MCF 10A (cell line): ENCODE measurements around the gene TNFSF12. TPM values are rescaled to one million over a fixed set of nuclear protein-coding genes. Genes with fewer than 3 reads are reported as not detected.

Experiments used
- BruUV-seq: library from RNA; stranded (reverse); fragments of 400-500 nt; replicated peaks from 2 replicates; lab custom pipeline; 2021; lab: Mats Ljungman, UMichigan
- CTCF ChIA-PET: fragments of 300-600 bp; sonication (Branson Sonifier 250); formaldehyde crosslinking; extraction: SDS; loops from one replicate; lab custom pipeline; 2021; ENCODE audit warnings: antibody characterized with exemption, inconsistent platforms; lab: Yijun Ruan, JAX
- POLR2A ChIA-PET: fragments of 300-600, 350-650 bp; sonication (Branson Sonifier 250); formaldehyde crosslinking; extraction: SDS; loops from one replicate; lab custom pipeline; 2020; ENCODE audit warnings: antibody characterized with exemption, inconsistent platforms; lab: Yijun Ruan, JAX
- DNase-seq: peaks from one replicate; pipeline ENCODE4 v3.0.0-alpha.2; 2018; ENCODE audit not compliant: unreplicated experiment
- H3K27ac Mint-ChIP-seq: one replicate; pipeline ENCODE4 v1.8.0; 2022; ENCODE audit warnings: mild to moderate bottlenecking, low read depth, mixed read lengths; ENCODE audit not compliant: unreplicated experiment
- H3K27me3 Mint-ChIP-seq: one replicate; pipeline ENCODE4 v1.8.0; 2022; ENCODE audit warnings: mixed read lengths; ENCODE audit not compliant: insufficient read depth, unreplicated experiment
- H3K36me3 Mint-ChIP-seq: one replicate; pipeline ENCODE4 v1.8.0; 2022; ENCODE audit warnings: mild to moderate bottlenecking, moderate library complexity, mixed read lengths; ENCODE audit not compliant: insufficient read depth, unreplicated experiment
- H3K4me1 Mint-ChIP-seq: one replicate; pipeline ENCODE4 v1.8.0; 2022; ENCODE audit warnings: mixed read lengths; ENCODE audit not compliant: insufficient read depth, unreplicated experiment
- H3K4me3 Mint-ChIP-seq: one replicate; pipeline ENCODE4 v1.8.0; 2022; ENCODE audit warnings: mild to moderate bottlenecking, moderate library complexity, mixed read lengths; ENCODE audit not compliant: unreplicated experiment
- H3K9me3 Mint-ChIP-seq: one replicate; pipeline ENCODE4 v1.8.0; 2022; ENCODE audit warnings: mixed read lengths; ENCODE audit not compliant: unreplicated experiment
- CTCF ChIP-seq: fragments of 200-600 bp; IDR thresholded peaks from one replicate; pipeline ENCODE4 v1.8.0; 2022; ENCODE audit warnings: antibody characterized with exemption, mild to moderate bottlenecking; ENCODE audit not compliant: unreplicated experiment
- intact Hi-C: fragments of 100-400 bp; cut with micrococcal nuclease; formaldehyde crosslinking; loops from 2 replicates; pipeline ENCODE4 v1.14.1; 2022
- total RNA-seq: library from RNA; stranded (reverse); gene quantifications from 2 replicates; pipeline ENCODE4 v1.2.3, GENCODE V29; 2022

The TNFSF12 gene
- total RNA-seq, 1 experiment from 2014 or later, result 3.9 TPM

GRCh38 chr17:7574176-7574953, 25.5 kb downstream of the TNFSF12 start:
- CTCF ChIA-PET, result interaction anchor here (0.6 to 4.1 kb wide), 8 partner anchors 10 to 138 kb away, joined by 3 to 20 read pairs (median 6); partner anchors contain the start of genes MPDU1, SOX15 and TP53
- peaks cover 24% of the 10 kb centered on the region for H3K4me1 Mint-ChIP-seq
- DNase-seq, result no peak
- peaks cover 90% of the 10 kb centered on the region for H3K36me3 Mint-ChIP-seq
- BruUV-seq, result TSS peak; percentile 9
- TF ChIP-seq CTCF, result no peak
- peak overlapping the region; percentile 90 for H3K4me3 Mint-ChIP-seq
- H3K9me3 Mint-ChIP-seq, result no peaks in the 10 kb centered on the region
- POLR2A ChIA-PET, result interaction anchor here (0.6 to 13.7 kb wide), 17 partner anchors 14 to 650 kb away, joined by 3 to 294 read pairs (median 4); partner anchors contain the start of genes FXR2, GPS2, MPDU1 and POLR2A
- H3K27me3 Mint-ChIP-seq, result no peaks in the 10 kb centered on the region
- H3K27ac Mint-ChIP-seq, result no peak overlapping the region
- intact Hi-C loops, result loop anchor here (5.0 kb wide), 1 partner anchor 113 kb away; the partner anchor contains the start of genes TP53 and WRAP53

- no TSS peak for BruUV-seq
- no peak for DNase-seq
- CTCF ChIA-PET, result interaction anchor here (0.6 to 6.4 kb wide), 7 partner anchors 9 to 365 kb away, joined by 3 to 59 read pairs (median 7); partner anchors contain the start of genes MPDU1, SOX15 and TP53
- intact Hi-C loops, result no loop called here
- Mint-ChIP-seq H3K4me1 (peaks cover 34% of the 10 kb centered on the region), H3K4me3 (peak overlapping the region; percentile 90), H3K36me3 (peaks cover 94% of the 10 kb centered on the region), H3K27me3 (no peaks in the 10 kb centered on the region), H3K9me3 (no peaks in the 10 kb centered on the region), H3K27ac (peak overlapping the region; percentile 9)
- no peak for TF ChIP-seq CTCF
- POLR2A ChIA-PET, result interaction anchor here (0.6 to 13.7 kb wide), 10 partner anchors 10 to 354 kb away, joined by 3 to 294 read pairs (median 5); partner anchors contain the start of genes FXR2, MPDU1, PHF23 and SENP3
These were observed 26.6 kb downstream of the TNFSF12 start for GRCh38 chr17:7575481-7575883.

GRCh38 chr17:7575959-7576358, 27.1 kb downstream of the TNFSF12 start:
- peaks cover 37% of the 10 kb centered on the region for H3K4me1 Mint-ChIP-seq
- peak overlapping the region; percentile 9 for H3K27ac Mint-ChIP-seq
- no peaks in the 10 kb centered on the region for H3K9me3 Mint-ChIP-seq
- DNase-seq, result no peak
- POLR2A ChIA-PET, result interaction anchor here (0.6 to 13.7 kb wide), 9 partner anchors 11 to 355 kb away, joined by 3 to 294 read pairs (median 4); partner anchors contain the start of genes FXR2, MPDU1, SENP3 and SOX15
- intact Hi-C loops, result no loop called here
- H3K4me3 Mint-ChIP-seq, result peak overlapping the region; percentile 90
- no peaks in the 10 kb centered on the region for H3K27me3 Mint-ChIP-seq
- CTCF ChIA-PET, result interaction anchor here (0.6 to 6.4 kb wide), 6 partner anchors 8 to 365 kb away, joined by 3 to 59 read pairs (median 5); partner anchors contain the start of genes MPDU1 and SOX15
- no peak for TF ChIP-seq CTCF
- peaks cover 96% of the 10 kb centered on the region for H3K36me3 Mint-ChIP-seq
- BruUV-seq, result no TSS peak
